ENCODE data around the gene PDE7B. TPM values are rescaled to one million over a fixed set of nuclear protein-coding genes. Genes with fewer than 3 reads are reported as not detected.
"Not testable (repeated sequence)": the region's sequence is repeated elsewhere in the genome, so short reads cannot be mapped to it uniquely, and the experiment has no call there.

Gene PDE7B
- total RNA-seq, 1 experiment from 2014 or later, result 1.8 TPM

DNA sequence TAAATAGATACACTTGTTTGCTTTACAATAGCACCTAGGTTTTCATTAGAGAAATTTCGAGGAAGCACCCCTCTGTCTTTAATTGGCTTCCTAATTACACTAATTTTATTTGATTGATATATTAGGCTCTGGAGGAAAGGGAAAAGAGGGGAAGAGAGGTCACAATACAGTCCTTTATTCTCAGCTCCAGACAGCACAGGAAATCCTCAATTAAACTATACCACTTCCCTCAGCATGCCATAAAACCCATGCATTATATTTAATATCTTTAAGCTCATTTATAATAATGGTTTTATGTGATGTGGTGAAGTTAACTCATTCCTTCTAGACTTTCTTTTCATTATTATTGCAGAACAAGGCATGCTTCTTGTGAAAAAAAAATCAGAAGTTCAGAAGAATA lies 17.7 kb upstream of the PDE7B start:
- Histone ChIP-seq H3K9me3 (no peaks in the 10 kb centered on the region), H3K36me3 (no peaks in the 10 kb centered on the region), H3K27me3 (no peaks in the 10 kb centered on the region), H3K4me3 (no peak overlapping the region)
- DNase-seq, result no peak

DNA sequence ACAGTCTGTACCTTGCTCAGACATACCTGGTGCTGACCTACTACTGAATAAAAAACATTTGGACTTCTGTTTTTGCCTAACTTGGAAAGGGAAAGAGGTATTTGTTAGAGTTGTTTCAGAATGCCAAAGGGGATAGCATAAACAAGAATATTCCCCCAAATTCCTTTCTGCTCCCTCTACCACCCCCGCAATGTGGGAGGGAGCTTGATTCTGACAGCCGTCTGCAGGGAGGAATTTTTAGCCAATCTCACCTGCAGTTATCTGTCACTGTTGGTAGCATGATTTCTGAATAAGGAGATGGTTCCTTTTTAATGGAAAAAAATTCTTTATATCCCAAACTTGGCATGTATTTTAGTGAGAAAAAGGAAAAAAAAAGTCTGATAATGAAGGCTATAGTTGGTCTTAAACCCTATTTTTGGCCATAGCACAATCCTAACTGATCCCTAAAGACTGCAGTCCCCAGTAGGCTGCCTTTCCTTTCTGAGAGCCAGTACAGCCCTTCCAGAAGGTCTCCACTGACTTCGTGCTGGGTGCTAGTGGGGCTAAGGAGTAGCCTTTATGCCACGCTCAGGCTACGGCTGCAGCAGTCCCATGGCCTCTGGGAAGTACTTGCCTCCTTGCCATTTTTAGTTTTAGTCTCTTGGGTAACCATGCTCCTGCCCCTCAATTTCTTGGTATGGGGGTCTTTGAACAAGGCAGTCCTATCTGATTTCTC lies 13.6 kb upstream of the PDE7B start:
- Histone ChIP-seq H3K4me3 (no peak overlapping the region), H3K27me3 (no peaks in the 10 kb centered on the region), H3K9me3 (no peaks in the 10 kb centered on the region), H3K36me3 (no peaks in the 10 kb centered on the region)
- no peak for DNase-seq

DNA sequence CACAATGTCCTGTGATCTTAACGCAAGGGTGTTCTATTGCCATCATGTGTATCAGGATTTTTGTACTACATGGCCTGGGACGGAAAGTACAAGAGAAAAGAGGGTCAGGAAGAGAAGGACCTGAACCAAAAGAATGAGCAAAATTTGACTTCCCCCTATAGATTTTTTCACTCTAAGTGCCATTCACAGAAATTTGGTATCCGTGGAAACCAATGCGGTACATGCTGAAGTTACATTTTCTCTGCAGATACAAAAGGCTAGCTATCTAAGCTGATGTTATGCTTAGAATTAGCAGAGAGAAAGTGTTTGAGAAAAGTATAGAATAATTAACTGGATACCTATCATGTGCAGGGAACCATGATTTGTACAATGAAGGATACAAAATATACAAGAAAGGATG lies 12.4 kb upstream of the PDE7B start:
- Histone ChIP-seq H3K4me3 (no peak overlapping the region), H3K9me3 (no peaks in the 10 kb centered on the region), H3K27me3 (no peaks in the 10 kb centered on the region), H3K36me3 (no peaks in the 10 kb centered on the region)
- no peak for DNase-seq

DNA sequence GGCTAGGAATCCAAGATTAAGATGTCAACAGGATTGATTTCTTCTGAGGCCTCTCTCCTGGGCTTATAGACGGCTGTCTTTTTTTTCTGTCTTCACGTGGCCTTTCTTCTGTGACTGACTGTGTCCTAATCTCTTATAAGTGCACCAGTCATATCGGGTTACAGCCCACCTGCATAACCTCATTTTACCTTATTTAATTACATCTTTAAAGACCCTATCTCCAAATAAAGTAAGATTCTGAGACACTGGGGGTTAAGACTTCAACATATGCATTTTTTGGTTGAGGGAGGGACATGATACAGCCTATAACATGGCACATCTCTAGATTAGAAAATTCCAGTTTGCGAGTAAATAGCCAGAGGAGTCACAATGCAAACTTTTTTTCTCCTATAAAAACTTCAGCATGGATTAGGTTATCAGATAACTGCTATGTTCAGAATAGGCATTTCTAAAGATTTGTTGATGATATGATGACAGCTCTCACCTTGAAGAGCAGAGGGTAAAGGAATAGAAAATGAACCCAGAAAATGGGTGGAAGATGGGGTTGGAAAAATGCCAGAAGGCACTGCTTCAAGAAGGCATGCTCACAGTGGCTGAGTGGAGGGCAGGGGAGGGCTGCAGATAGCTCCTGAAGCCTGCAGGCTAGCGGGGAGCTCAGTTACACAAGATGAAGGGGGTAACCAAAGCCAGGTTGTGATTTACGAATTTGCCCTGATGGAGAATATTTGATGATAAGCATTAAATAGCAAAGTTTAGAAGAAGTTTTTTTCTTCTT lies 8.7 kb upstream of the PDE7B start:
- no peaks in the 10 kb centered on the region for H3K36me3 ChIP-seq
- no peaks in the 10 kb centered on the region for H3K27me3 ChIP-seq
- no peaks in the 10 kb centered on the region for H3K9me3 ChIP-seq
- H3K4me3 ChIP-seq, result no peak overlapping the region
- DNase-seq, result no peak

DNA sequence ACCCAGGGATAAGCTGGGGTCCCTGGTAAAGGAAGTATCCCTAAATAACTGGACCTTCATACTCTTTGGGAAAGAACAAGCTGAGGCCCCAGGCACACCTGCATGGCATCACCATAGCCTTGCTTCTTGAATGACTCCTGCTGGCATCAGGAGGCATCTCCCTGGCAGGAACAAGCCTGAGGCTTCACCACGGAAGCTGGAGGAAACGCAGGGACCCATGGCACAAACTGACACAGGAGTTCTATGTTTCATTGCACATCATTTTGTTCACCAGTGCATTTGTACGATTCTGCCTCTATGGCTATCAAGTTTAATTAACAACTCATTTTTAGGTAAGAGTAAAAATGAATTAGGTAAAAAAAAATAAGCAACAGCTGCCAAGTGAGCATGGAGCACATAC lies 619 bp upstream of the PDE7B start:
- no peaks in the 10 kb centered on the region for H3K9me3 ChIP-seq
- DNase-seq, result peak; percentile 25
- no peaks in the 10 kb centered on the region for H3K36me3 ChIP-seq
- no peaks in the 10 kb centered on the region for H3K27me3 ChIP-seq
- H3K4me3 ChIP-seq, result peak overlapping the region; percentile 46; the same call in 1 of the 2 replicates

DNA sequence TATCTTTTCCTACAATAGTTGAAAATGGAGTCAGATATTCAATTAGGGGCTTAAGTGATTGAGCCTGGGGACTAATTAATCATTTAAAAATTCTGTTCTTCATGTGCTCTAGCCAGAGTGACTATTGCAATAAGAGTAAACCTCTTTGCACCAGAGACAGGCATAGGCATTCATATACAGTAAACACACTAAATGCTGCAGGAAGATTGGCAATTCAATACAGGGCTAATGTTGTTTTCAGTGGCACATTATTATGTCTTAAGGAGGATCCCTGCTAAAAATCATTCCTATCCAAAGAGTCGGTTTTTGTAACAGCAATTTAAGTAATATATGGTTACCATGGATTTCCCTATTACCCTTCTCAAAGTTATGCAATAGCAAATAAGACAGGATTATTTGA lies 1.2 kb downstream of the PDE7B start:
- H3K9me3 ChIP-seq, result no peaks in the 10 kb centered on the region
- no peaks in the 10 kb centered on the region for H3K36me3 ChIP-seq
- H3K4me3 ChIP-seq, result peak overlapping the region; percentile 46
- no peak for DNase-seq
- no peaks in the 10 kb centered on the region for H3K27me3 ChIP-seq

DNA sequence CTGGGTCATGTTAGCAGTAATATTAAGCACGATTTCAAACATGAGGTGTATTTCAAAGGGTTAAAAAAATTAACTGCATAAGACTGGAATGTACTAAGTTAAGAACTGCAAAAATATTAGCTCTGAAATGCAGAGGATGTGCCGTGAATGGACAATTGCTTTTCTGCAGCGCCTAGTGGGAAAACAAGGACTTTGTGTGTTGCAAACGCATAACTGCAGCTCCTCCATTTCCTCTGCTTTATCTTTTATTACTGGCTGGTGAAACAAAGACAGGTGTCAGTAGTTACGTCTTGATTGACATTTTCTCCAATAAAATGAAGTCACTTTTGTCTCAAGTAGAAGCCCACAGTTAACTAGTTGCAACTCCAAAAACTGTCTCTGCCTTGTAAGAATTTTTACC lies 1.7 kb downstream of the PDE7B start:
- DNase-seq, result no peak
- Histone ChIP-seq H3K4me3 (peak overlapping the region; percentile 46), H3K36me3 (no peaks in the 10 kb centered on the region; the same call in 1 of the 2 replicates), H3K27me3 (no peaks in the 10 kb centered on the region), H3K9me3 (no peaks in the 10 kb centered on the region)

DNA sequence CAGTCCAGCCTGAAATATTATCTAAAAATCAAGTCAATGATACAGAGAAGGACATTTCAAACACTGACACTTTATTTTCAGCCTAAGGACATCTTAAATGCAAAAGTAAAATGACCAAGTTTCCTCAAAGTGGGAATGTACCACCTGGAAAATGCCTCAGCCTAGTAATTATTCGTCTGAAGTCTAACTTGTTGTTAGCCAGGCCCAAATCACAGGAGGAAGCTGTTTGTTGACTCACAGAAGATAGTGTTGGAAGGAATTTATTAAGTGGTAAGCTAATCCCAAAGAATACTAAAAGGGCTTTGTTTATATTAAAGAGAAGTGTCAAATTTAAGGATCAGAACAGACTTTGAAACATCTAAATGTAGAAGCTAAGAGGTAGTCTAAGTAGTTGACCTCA lies 2.5 kb downstream of the PDE7B start:
- peak overlapping the region; percentile 46 for H3K4me3 ChIP-seq
- H3K27me3 ChIP-seq, result no peaks in the 10 kb centered on the region
- H3K9me3 ChIP-seq, result no peaks in the 10 kb centered on the region
- no peak for DNase-seq
- H3K36me3 ChIP-seq, result peaks cover 4% of the 10 kb centered on the region

GRCh38 chr6:135854799-135855198 lies 3.3 kb downstream of the PDE7B start:
- DNase-seq, result no peak
- H3K4me3 ChIP-seq, result no peak overlapping the region

GRCh38 chr6:135858931-135859330 lies 7.4 kb downstream of the PDE7B start:
- DNase-seq, result no peak
- Histone ChIP-seq H3K27me3 (no peaks in the 10 kb centered on the region), H3K9me3 (no peaks in the 10 kb centered on the region), H3K36me3 (peaks cover 5% of the 10 kb centered on the region), H3K4me3 (no peak overlapping the region)

More at GRCh38 chr6:135854799-135855198, 3.3 kb downstream of the PDE7B start:
- H3K9me3 ChIP-seq, result no peaks in the 10 kb centered on the region
- H3K27me3 ChIP-seq, result no peaks in the 10 kb centered on the region
- peaks cover 5% of the 10 kb centered on the region for H3K36me3 ChIP-seq

- DNase-seq, result no peak
- H3K27me3 ChIP-seq, result no peaks in the 10 kb centered on the region
- H3K4me3 ChIP-seq, result no peak overlapping the region
- peaks cover 2% of the 10 kb centered on the region; the same call in 1 of the 2 replicates for H3K9me3 ChIP-seq
- peaks cover 10% of the 10 kb centered on the region for H3K36me3 ChIP-seq
Measured at GRCh38 chr6:135860361-135860760, 8.9 kb downstream of the PDE7B start.

DNA sequence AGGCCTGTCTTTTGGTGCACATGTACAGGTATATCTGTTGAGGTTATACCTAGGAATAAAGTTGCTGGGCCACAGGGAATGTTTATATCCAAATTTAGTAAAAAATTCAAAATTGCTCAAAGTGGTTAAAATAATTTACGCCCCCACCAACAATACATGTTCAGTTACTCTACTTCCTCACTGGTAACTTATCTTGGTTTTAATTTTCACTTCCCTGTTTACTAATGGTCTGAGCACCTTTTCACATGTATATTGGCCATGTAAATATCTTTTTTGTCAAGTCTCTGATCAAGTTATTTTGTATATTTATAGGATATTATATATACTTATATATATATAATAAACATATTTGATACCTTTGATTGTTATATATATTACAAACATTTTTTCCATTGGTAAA lies 9.7 kb downstream of the PDE7B start:
- H3K27me3 ChIP-seq, result no peaks in the 10 kb centered on the region
- H3K4me3 ChIP-seq, result no peak overlapping the region
- DNase-seq, result no peak
- H3K36me3 ChIP-seq, result peaks cover 11% of the 10 kb centered on the region
- peaks cover 2% of the 10 kb centered on the region; the same call in 1 of the 2 replicates for H3K9me3 ChIP-seq

GRCh38 chr6:135864929-135865328 lies 13.4 kb downstream of the PDE7B start:
- not testable (repeated sequence) for DNase-seq, H3K4me3 ChIP-seq, H3K36me3 ChIP-seq

DNA sequence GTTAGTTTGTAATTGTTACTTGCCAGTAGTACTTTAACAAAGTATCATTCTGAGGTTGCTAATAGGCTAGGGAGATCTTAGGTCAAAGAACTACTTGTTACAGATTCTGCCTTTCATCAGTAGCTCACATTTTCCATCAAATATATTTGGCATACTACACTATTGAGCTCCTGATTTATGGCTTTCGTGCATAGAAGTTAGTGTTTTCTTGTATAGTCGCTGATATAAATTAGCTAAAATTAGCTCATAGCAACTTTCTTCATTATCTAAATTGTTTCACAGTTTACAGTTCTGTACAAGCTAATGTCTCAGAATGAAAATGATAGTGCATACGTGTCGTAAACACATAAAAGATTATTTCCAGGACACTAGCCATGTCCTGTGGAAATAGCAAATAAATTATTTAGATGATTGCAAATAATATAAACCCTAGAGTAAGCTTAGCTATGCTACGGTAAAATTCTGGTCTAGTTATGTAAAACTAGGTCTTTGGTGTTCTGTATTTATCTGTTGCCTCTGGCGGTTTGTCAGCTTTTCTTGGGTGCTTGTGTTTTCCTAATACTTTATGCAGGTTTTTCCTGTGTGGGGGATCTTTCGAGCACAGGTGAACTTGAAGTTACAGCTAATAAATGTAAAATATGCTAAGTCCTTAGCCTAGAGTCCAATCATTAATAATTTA lies 15.1 kb downstream of the PDE7B start:
- no peaks in the 10 kb centered on the region for H3K27me3 ChIP-seq
- H3K9me3 ChIP-seq, result peaks cover 2% of the 10 kb centered on the region; the same call in 1 of the 2 replicates
- no peak for DNase-seq
- peaks cover 6% of the 10 kb centered on the region; the same call in 1 of the 2 replicates for H3K36me3 ChIP-seq
- H3K4me3 ChIP-seq, result no peak overlapping the region

More at GRCh38 chr6:135864929-135865328, 13.4 kb downstream of the PDE7B start:
- H3K27me3 ChIP-seq, H3K9me3 ChIP-seq: not testable (repeated sequence)

DNA sequence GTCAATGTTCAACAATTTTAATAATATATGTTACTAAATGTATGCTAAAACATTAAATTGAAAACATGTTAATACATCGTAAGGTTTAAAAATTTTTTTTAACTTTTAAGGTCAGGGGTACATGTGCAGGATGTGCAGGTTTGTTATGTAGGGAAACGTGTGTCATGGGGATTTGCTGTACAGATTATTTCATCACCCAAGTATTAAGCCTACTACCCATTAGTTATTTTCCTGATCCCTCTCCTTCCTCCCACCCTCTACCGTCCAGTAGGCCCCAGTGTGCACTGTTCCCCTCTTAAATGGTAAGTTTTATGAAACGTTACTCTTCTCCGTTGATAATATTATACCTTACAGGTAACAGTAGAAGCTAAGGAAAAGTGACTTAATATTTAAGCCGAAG lies 15.8 kb downstream of the PDE7B start:
- peaks cover 6% of the 10 kb centered on the region; the same call in 1 of the 2 replicates for H3K36me3 ChIP-seq
- H3K27me3 ChIP-seq, result no peaks in the 10 kb centered on the region
- peaks cover 2% of the 10 kb centered on the region; the same call in 1 of the 2 replicates for H3K9me3 ChIP-seq
- H3K4me3 ChIP-seq, result no peak overlapping the region
- no peak for DNase-seq

GRCh38 chr6:135869857-135870256 lies 18.4 kb downstream of the PDE7B start:
- DNase-seq, result no peak
- Histone ChIP-seq H3K4me3 (no peak overlapping the region), H3K36me3 (peaks cover 6% of the 10 kb centered on the region; the same call in 1 of the 2 replicates)

GRCh38 chr6:135870722-135871121 lies 19.2 kb downstream of the PDE7B start:
- no peaks in the 10 kb centered on the region for H3K27me3 ChIP-seq
- no peaks in the 10 kb centered on the region for H3K9me3 ChIP-seq
- no peaks in the 10 kb centered on the region for H3K36me3 ChIP-seq
- DNase-seq, result peak; percentile 74
- no peak overlapping the region for H3K4me3 ChIP-seq

More at GRCh38 chr6:135869857-135870256, 18.4 kb downstream of the PDE7B start:
- peaks cover 2% of the 10 kb centered on the region; the same call in 1 of the 2 replicates for H3K9me3 ChIP-seq
- H3K27me3 ChIP-seq, result no peaks in the 10 kb centered on the region

Measured in MG63 (cell line).